ENCODE measurements around the gene DIRAS2. TPM values are rescaled to one million over a fixed set of nuclear protein-coding genes. Genes with fewer than 3 reads are reported as not detected.

Gene DIRAS2
- total and polyA plus RNA-seq, 2 of the 13 experiments (the other 11 are each of a cell fraction or from before 2014, with no cell fraction given): not detected

- no peak for TF ChIP-seq E2F5 (CRISPR knock-in tag; conservative IDR thresholded peaks at IDR 0.05)
- no peak for TF ChIP-seq NFIC (IDR thresholded peaks at IDR 0.05; ENCODE audit: low read length)
- TF ChIP-seq ZKSCAN5 (CRISPR knock-in tag; IDR thresholded peaks at IDR 0.05): no peak
- no peak for TF ChIP-seq GLMP (CRISPR knock-in tag; IDR thresholded peaks at IDR 0.05; ENCODE audit: borderline replicate concordance)
Measured at GRCh38 chr9:90680534-90680933, 37.9 kb upstream of the DIRAS2 start (continued).

- BruUV-seq (replicated peaks): no TSS peak
- ATAC-seq: no peak
- FAIRE-seq: no peak
- DNase-seq (ENCODE audit: low spot score): no peak
- 0% methylated on average over 4 of the region's 4 CpGs for WGBS (ENCODE audit: low lambda C conversion rate)
- Histone ChIP-seq H3K4me2 (ENCODE audit: low read depth, low read length) (no peak overlapping the region), H2AFZ (ENCODE audit: low read length) (no peak overlapping the region), H3K4me3 (replicated peaks in 1 of 3; ENCODE audit: insufficient read depth in 1 of 3, low read depth in 2 of 3, low read length in 3 of 3) (no peak overlapping the region), H3K9ac (ENCODE audit: insufficient read depth, low read depth, low read length) (no peak overlapping the region), H3K27ac (ENCODE audit: extremely low read length, insufficient read depth, low read length) (no peak overlapping the region), H4K20me1 (ENCODE audit: insufficient read depth, low read length) (no peaks in the 10 kb centered on the region), H3K79me2 (ENCODE audit: insufficient read depth, low read length) (no peaks in the 10 kb centered on the region), H3K36me3 (replicated peaks in 1 of 2; ENCODE audit: control insufficient read depth in 1 of 2, insufficient read depth in 2 of 2, low read length in 2 of 2) (no peaks in the 10 kb centered on the region), H3K4me1 (ENCODE audit: insufficient read depth, low read length) (no peaks in the 10 kb centered on the region), H3K9me3 (ENCODE audit: low read length) (no peaks in the 10 kb centered on the region), H3K27me3 (ENCODE audit: control insufficient read depth in 1 of 2, insufficient read depth in 2 of 2, low read length in 2 of 2) (no peaks in the 10 kb centered on the region)
- ChIA-PET POLR2A (no interaction called here), CTCF (ENCODE audit: low intra/inter-chr PET ratio, low total read pairs) (no interaction called here)
- TF ChIP-seq ZNF652 (CRISPR knock-in tag; IDR thresholded peaks at IDR 0.05; ENCODE audit: borderline replicate concordance, low read depth): no peak
- in situ Hi-C loops (cut with HindIII; ENCODE audit: extremely low pct_ligation_motif_present, low pct_unique_long_range_greater_than_20kb): no loop called here
- intact Hi-C loops (cut with micrococcal nuclease; ENCODE audit: unreplicated experiment): no loop called here
Measured at GRCh38 chr9:90665072-90665471, 22.4 kb upstream of the DIRAS2 start.
